HepG2 (cell line): ENCODE results near the gene ADIPOR2. TPM values are rescaled to one million over a fixed set of nuclear protein-coding genes. Genes with fewer than 3 reads are reported as not detected.

Experiments
- ATAC-seq: fragments of 200-7000 bp; cut with Tn5 transposase; 3 replicates; pipeline ENCODE4 v1.9.1; 2020; ENCODE audit warnings: mild to moderate bottlenecking, moderate library complexity
- BruUV-seq: library from RNA; stranded (reverse); fragments of 400-500 nt; replicated peaks from 2 replicates; lab custom pipeline; 2021; lab: Mats Ljungman, UMichigan
- CTCF ChIA-PET: fragments of 300-600 bp; formaldehyde crosslinking; extraction: SDS; loops from one replicate; lab custom pipeline; 2021; ENCODE audit warnings: low total read pairs, inconsistent platforms, low intra/inter-chr PET ratio; lab: Yijun Ruan, JAX
- POLR2A ChIA-PET: fragments of 350-600 bp; sonication (Branson Sonifier 250); formaldehyde crosslinking; loops from one replicate; lab custom pipeline; 2020; ENCODE audit warnings: antibody characterized with exemption, inconsistent platforms; lab: Yijun Ruan, JAX
- DNase-seq: peaks from one replicate; pipeline ENCODE4 v3.0.0-alpha.2; 2015; ENCODE audit warnings: low spot score
- FAIRE-seq: peaks from 3 replicates; lab custom pipeline; 2011; peaks lifted over from hg19 to GRCh38; lab: Jason Lieb, UNC
- H2AFZ ChIP-seq: one replicate; pipeline ENCODE4 v1.6.1; 2011; ENCODE audit warnings: low read length, inconsistent platforms
- H3K27ac ChIP-seq: fragments of 300-600 bp; 3 replicates; pipeline ENCODE4 v1.8.0; 2011; ENCODE audit warnings: mixed run types, mild to moderate bottlenecking, mixed read lengths, low read length, inconsistent platforms; ENCODE audit not compliant: insufficient read depth; ENCODE audit errors: extremely low read length
- H3K27me3 ChIP-seq, 2 experiments: fragments of 200-600 bp in 1 of 2; 2 replicates in 1 of 2; 3 replicates in 1 of 2; pipeline versions ENCODE4 v1.6.0 to v1.8.0; 2011; ENCODE audit warnings: low read length in 2 of 2, mild to moderate bottlenecking in 2 of 2, moderate library complexity in 2 of 2, inconsistent platforms in 1 of 2; ENCODE audit not compliant: insufficient read depth in 2 of 2, control insufficient read depth in 1 of 2
- H3K36me3 ChIP-seq, 2 experiments: fragments of 200-600 bp in 1 of 2; replicated peaks in 1 of 2; 2 replicates in 1 of 2; 3 replicates in 1 of 2; pipeline versions ENCODE4 v1.5.1 to v1.8.0; 2011; ENCODE audit warnings: low read length in 2 of 2, inconsistent platforms in 1 of 2; ENCODE audit not compliant: insufficient read depth in 2 of 2, control insufficient read depth in 1 of 2
- H3K4me1 ChIP-seq: 2 replicates; pipeline ENCODE4 v1.5.1; 2012; ENCODE audit warnings: low read length, inconsistent platforms; ENCODE audit not compliant: insufficient read depth
- H3K4me2 ChIP-seq: 2 replicates; pipeline ENCODE4 v1.6.0; 2011; ENCODE audit warnings: low read depth, low read length, inconsistent platforms
- H3K4me3 ChIP-seq, 3 experiments: fragments of 200-600 bp in 1 of 3; sonication (generic), shearing (Covaris generic) in 1 of 3; replicated peaks in 1 of 3; 2 replicates each; pipeline ENCODE4 v1.5.1; 2011 to 2016; ENCODE audit warnings: low read length in 3 of 3, inconsistent platforms in 2 of 3, low read depth in 2 of 3, mild to moderate bottlenecking in 2 of 3, control low read depth in 1 of 3, mixed read lengths in 1 of 3; ENCODE audit not compliant: insufficient read depth in 1 of 3
- H3K79me2 ChIP-seq: one replicate; pipeline ENCODE4 v1.6.1; 2011; ENCODE audit warnings: low read length, inconsistent platforms; ENCODE audit not compliant: insufficient read depth
- H3K9ac ChIP-seq: 2 replicates; pipeline ENCODE4 v1.6.0; 2011; ENCODE audit warnings: mild to moderate bottlenecking, low read depth, low read length, inconsistent platforms; ENCODE audit not compliant: insufficient read depth
- H3K9me3 ChIP-seq: 2 replicates; pipeline ENCODE4 v1.5.1; 2012; ENCODE audit warnings: mild to moderate bottlenecking, low read length
- H4K20me1 ChIP-seq: 2 replicates; pipeline ENCODE4 v1.6.0; 2011; ENCODE audit warnings: inconsistent platforms, mild to moderate bottlenecking, low read length, moderate library complexity; ENCODE audit not compliant: insufficient read depth
- ARNT2 ChIP-seq: sonication (generic); formaldehyde crosslinking; IDR thresholded peaks from 2 replicates; pipeline ENCODE4 v1.8.0; 2022; ENCODE audit warnings: mild to moderate bottlenecking, low read depth, missing genetic modification reagents, moderate library complexity
- GLMP ChIP-seq: sonication (generic); formaldehyde crosslinking; IDR thresholded peaks from 2 replicates; pipeline ENCODE4 v1.9.0; 2021; ENCODE audit warnings: missing genetic modification reagents, mild to moderate bottlenecking, borderline replicate concordance
- HMGXB4 ChIP-seq, 2 experiments: sonication (generic) in 1 of 2; formaldehyde crosslinking in 1 of 2; IDR thresholded peaks; 2 replicates each; pipeline versions ENCODE4 v1.4.0 to v1.6.1; 2018 to 2020; ENCODE audit warnings: missing genetic modification reagents in 2 of 2, borderline replicate concordance in 1 of 2, low read depth in 1 of 2, mild to moderate bottlenecking in 1 of 2, missing biosample characterization in 1 of 2
- MYC ChIP-seq: sonication (generic); formaldehyde crosslinking; IDR thresholded peaks from 2 replicates; pipeline ENCODE4 v1.9.0; 2021; ENCODE audit warnings: missing genetic modification reagents, borderline replicate concordance
- PAF1 ChIP-seq: IDR thresholded peaks from 2 replicates; pipeline ENCODE4 v1.6.1; 2016; ENCODE audit warnings: missing genetic modification reagents, missing compliant biosample characterization
- PPARG ChIP-seq: conservative IDR thresholded peaks from 2 replicates; pipeline ENCODE4 v1.6.1; 2016; ENCODE audit warnings: missing biosample characterization, missing genetic modification reagents
- RBAK ChIP-seq: sonication (generic); formaldehyde crosslinking; IDR thresholded peaks from 2 replicates; pipeline ENCODE4 v1.5.1; 2020; ENCODE audit warnings: mild to moderate bottlenecking, missing genetic modification reagents
- SAFB2 ChIP-seq: sonication (generic); formaldehyde crosslinking; IDR thresholded peaks from 2 replicates; pipeline ENCODE4 v1.5.1; 2020; ENCODE audit warnings: missing genetic modification reagents, low read depth, mild to moderate bottlenecking, borderline replicate concordance
- THRA ChIP-seq: sonication (generic); formaldehyde crosslinking; IDR thresholded peaks from 2 replicates; pipeline ENCODE4 v1.4.0; 2020; ENCODE audit warnings: missing genetic modification reagents, borderline replicate concordance
- ZNF256 ChIP-seq: sonication (generic); formaldehyde crosslinking; conservative IDR thresholded peaks from 2 replicates; pipeline ENCODE4 v1.4.0; 2020; ENCODE audit warnings: missing genetic modification reagents
- ZNF274 ChIP-seq: sonication (generic); formaldehyde crosslinking; IDR thresholded peaks from 2 replicates; pipeline ENCODE4 v1.5.1; 2020; ENCODE audit warnings: mild to moderate bottlenecking, missing genetic modification reagents
- ZNF446 ChIP-seq: sonication (generic); formaldehyde crosslinking; IDR thresholded peaks from 2 replicates; pipeline ENCODE4 v1.5.0; 2020; ENCODE audit warnings: mild to moderate bottlenecking, missing genetic modification reagents
- ZNF589 ChIP-seq: sonication (generic); formaldehyde crosslinking; conservative IDR thresholded peaks from 2 replicates; pipeline ENCODE4 v1.8.0; 2022; ENCODE audit warnings: mild to moderate bottlenecking, moderate library complexity, missing genetic modification reagents
- ZNF749 ChIP-seq: sonication (generic); formaldehyde crosslinking; IDR thresholded peaks from 2 replicates; pipeline ENCODE4 v1.8.0; 2022; ENCODE audit warnings: mild to moderate bottlenecking, missing genetic modification reagents, moderate library complexity, borderline replicate concordance
- ZZZ3 ChIP-seq: sonication (generic); formaldehyde crosslinking; IDR thresholded peaks from 2 replicates; pipeline ENCODE4 v1.4.0; 2020; ENCODE audit warnings: missing genetic modification reagents, mild to moderate bottlenecking, borderline replicate concordance
- WGBS: methylation state at CpG from one replicate; pipeline ENCODE4 v1.1.6; 2017; ENCODE audit warnings: low lambda C conversion rate; 5-methylcytosine and 5-hydroxymethylcytosine counted together
- in situ Hi-C: cut with HindIII; loops from 2 replicates; pipeline ENCODE4 v1.10.0; 2017; ENCODE audit warnings: low pct_unique_long_range_greater_than_20kb; ENCODE audit not compliant: extremely low pct_ligation_motif_present
- intact Hi-C: fragments of 100-400 bp; cut with micrococcal nuclease; formaldehyde crosslinking; loops from one replicate; pipeline ENCODE4 v1.10.0; 2022; ENCODE audit not compliant: unreplicated experiment
- polyA plus RNA-seq, 8 experiments: library from polyadenylated mRNA; depleted of rRNA in 3 of 8; stranded (reverse) in 7 of 8; unstranded in 1 of 8; fragments of >200 nt; fragmentation: Illumina TruSeq in 4 of 8; extraction: Trizol in 4 of 8; gene quantifications; 2 replicates each; pipeline versions ENCODE4 v1.2.1 to v1.2.3, GENCODE V29; 2011 to 2016; ENCODE audit warnings: low read depth in 4 of 8, missing spikeins in 1 of 8, mixed read lengths in 1 of 8; ENCODE audit not compliant: insufficient read depth in 1 of 8
- total RNA-seq, 5 experiments: library from RNA; depleted of rRNA; stranded (reverse); fragments of >200 nt; fragmentation: Illumina TruSeq; extraction: Trizol; gene quantifications; 2 replicates each; pipeline ENCODE4 v1.2.3, GENCODE V29; 2016; ENCODE audit warnings: low read depth in 1 of 5
- TF ChIP-seq, protein P1 (sequence below): sonication (generic); formaldehyde crosslinking; IDR thresholded peaks from 2 replicates; pipeline ENCODE4 v1.8.0; 2022; ENCODE audit warnings: missing genetic modification reagents, mild to moderate bottlenecking, moderate library complexity, borderline replicate concordance
- TF ChIP-seq, protein P2 (sequence below): sonication (generic); formaldehyde crosslinking; IDR thresholded peaks from 2 replicates; pipeline ENCODE4 v1.8.0; 2022; ENCODE audit warnings: low read depth, missing genetic modification reagents

ADIPOR2 gene
- total and polyA plus RNA-seq, 2 of the 13 experiments (the other 11 are each of a cell fraction or from before 2014, with no cell fraction given) = 35.2 to 52.2 TPM

DNA sequence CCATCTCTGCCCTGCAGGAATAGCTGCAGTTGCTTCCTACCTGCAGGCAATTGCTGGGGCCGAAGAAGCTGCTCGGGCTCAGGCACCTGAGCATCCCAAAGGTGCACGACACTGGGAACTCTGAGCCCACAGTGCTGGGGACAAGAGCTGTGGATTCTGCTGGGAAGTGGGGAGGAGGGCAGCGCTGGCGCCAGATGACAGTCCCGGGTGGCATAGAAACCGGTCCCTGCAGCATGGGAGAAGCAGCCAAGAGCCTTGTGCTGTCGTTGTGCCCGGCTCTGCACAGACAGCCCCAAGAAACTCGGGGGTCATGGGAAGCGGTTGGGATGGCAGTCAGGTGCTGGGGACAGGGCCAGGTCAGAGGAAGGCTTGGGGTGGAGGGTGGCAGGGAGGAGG, 130.0 kb downstream of the ADIPOR2 start:
- Histone ChIP-seq H3K4me1 (peaks cover 59% of the 10 kb centered on the region), H3K27ac (no peak overlapping the region), H3K9ac (no peak overlapping the region), H2AFZ (no peak overlapping the region), H3K79me2 (no peaks in the 10 kb centered on the region), H3K9me3 (no peaks in the 10 kb centered on the region), H4K20me1 (no peaks in the 10 kb centered on the region), H3K36me3 (no peaks in the 10 kb centered on the region), H3K4me3 (no peak overlapping the region), H3K27me3 (peaks cover 15 to 50% of the 10 kb centered on the region in 2 experiments), H3K4me2 (no peak overlapping the region)
- ATAC-seq = no peak
- DNase-seq = no peak
- no TSS peak for BruUV-seq
- ChIA-PET CTCF (no interaction called here), POLR2A (interaction anchor here (1.9 kb wide), 1 partner anchor 9 kb away, joined by 15 read pairs; no protein-coding TSS in a partner anchor)
- intact Hi-C loops (no loop called here), in situ Hi-C loops (no loop called here)
- WGBS = 71% methylated on average over 7 of the region's 11 CpGs
- FAIRE-seq = no peak
- TF ChIP-seq MYC (CRISPR knock-in tag) = no peak
- TF ChIP-seq, protein P1, sequence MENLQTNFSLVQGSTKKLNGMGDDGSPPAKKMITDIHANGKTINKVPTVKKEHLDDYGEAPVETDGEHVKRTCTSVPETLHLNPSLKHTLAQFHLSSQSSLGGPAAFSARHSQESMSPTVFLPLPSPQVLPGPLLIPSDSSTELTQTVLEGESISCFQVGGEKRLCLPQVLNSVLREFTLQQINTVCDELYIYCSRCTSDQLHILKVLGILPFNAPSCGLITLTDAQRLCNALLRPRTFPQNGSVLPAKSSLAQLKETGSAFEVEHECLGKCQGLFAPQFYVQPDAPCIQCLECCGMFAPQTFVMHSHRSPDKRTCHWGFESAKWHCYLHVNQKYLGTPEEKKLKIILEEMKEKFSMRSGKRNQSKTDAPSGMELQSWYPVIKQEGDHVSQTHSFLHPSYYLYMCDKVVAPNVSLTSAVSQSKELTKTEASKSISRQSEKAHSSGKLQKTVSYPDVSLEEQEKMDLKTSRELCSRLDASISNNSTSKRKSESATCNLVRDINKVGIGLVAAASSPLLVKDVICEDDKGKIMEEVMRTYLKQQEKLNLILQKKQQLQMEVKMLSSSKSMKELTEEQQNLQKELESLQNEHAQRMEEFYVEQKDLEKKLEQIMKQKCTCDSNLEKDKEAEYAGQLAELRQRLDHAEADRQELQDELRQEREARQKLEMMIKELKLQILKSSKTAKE (CRISPR knock-in tag) = no peak
- no peak for TF ChIP-seq PPARG (CRISPR knock-in tag)
- TF ChIP-seq, protein P2, sequence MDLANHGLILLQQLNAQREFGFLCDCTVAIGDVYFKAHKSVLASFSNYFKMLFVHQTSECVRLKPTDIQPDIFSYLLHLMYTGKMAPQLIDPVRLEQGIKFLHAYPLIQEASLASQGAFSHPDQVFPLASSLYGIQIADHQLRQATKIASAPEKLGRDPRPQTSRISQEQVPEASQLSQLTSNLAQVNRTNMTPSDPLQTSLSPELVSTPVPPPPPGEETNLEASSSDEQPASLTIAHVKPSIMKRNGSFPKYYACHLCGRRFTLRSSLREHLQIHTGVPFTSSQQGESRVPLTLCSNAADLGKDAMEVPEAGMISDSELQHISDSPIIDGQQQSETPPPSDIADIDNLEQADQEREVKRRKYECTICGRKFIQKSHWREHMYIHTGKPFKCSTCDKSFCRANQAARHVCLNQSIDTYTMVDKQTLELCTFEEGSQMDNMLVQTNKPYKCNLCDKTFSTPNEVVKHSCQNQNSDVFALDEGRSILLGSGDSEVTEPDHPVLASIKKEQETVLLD (CRISPR knock-in tag) = no peak
- TF ChIP-seq ZNF749 (CRISPR knock-in tag) = no peak
- no peak for TF ChIP-seq RBAK (CRISPR knock-in tag)
- no peak for TF ChIP-seq GLMP (CRISPR knock-in tag)
- TF ChIP-seq ZNF274 (CRISPR knock-in tag) = no peak
- no peak for TF ChIP-seq ZZZ3
- no peak for TF ChIP-seq ZNF446 (CRISPR knock-in tag)
- TF ChIP-seq ARNT2 (CRISPR knock-in tag) = no peak
- no peak for TF ChIP-seq PAF1
- no peak for TF ChIP-seq SAFB2 (CRISPR knock-in tag)
- TF ChIP-seq ZNF256 (CRISPR knock-in tag) = no peak
- no peak for TF ChIP-seq THRA (CRISPR knock-in tag)
- TF ChIP-seq HMGXB4 (CRISPR knock-in tag; IDR thresholded peaks at IDR 0.05; ENCODE audit: borderline replicate concordance in 1 of 2, low read depth in 1 of 2) = no peak
- TF ChIP-seq ZNF589 (CRISPR knock-in tag) = no peak
